Activated effector memory CD4-positive, alpha-beta T cell treated with Interleukin-2 at 50 U/mL for 16 hours (primary cell): ENCODE measurements around the gene STON1.
"Not testable (repeated sequence)": the region's sequence is repeated elsewhere in the genome, so short reads cannot be mapped to it uniquely, and the experiment has no call there.

Experiments
- DNase-seq: peaks from one replicate; pipeline ENCODE4 v3.0.0-alpha.2; 2020

Gene STON1, protein sequence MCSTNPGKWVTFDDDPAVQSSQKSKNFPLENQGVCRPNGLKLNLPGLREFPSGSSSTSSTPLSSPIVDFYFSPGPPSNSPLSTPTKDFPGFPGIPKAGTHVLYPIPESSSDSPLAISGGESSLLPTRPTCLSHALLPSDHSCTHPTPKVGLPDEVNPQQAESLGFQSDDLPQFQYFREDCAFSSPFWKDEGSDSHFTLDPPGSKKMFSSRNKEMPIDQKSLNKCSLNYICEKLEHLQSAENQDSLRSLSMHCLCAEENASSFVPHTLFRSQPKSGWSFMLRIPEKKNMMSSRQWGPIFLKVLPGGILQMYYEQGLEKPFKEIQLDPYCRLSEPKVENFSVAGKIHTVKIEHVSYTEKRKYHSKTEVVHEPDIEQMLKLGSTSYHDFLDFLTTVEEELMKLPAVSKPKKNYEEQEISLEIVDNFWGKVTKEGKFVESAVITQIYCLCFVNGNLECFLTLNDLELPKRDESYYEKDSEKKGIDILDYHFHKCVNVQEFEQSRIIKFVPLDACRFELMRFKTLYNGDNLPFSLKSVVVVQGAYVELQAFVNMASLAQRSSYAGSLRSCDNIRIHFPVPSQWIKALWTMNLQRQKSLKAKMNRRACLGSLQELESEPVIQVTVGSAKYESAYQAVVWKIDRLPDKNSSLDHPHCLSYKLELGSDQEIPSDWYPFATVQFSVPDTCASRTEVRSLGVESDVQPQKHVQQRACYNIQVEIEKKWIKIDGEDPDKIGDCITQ

GRCh38 chr2:48530033-48530811 lies at the start of gene STON1:
TSS of gene STON1 (plus strand) at chr2:48530154. CDS start at chr2:48580634, 50,480 bp downstream.
- DNase-seq: peak; percentile 19

GRCh38 chr2:48480526-48480925 lies 49.4 kb upstream of the STON1 start:
- DNase-seq: no peak

- DNase-seq: no peak
These were observed 47.6 kb upstream of the STON1 start for GRCh38 chr2:48482313-48482712.

DNA sequence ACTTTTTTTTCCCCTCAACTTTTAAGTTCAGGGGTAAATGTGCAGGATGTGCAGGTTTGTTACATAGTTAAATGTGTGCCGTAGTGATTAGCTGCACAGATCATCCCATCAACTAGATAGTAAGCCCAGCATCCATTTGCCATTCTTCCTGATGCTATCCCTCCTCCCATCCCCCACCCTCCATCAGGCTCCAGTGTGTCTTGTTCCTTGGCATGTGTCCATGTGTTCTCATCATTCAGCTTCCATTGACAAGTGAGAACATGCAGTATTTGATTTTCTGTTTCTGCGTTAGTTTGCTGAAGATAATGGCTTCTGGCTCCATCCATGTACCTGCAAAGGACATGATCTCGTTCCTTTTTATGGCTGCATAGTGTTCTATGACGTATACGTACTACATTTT lies 47.2 kb upstream of the STON1 start:
- no peak for DNase-seq

- no peak for DNase-seq
These were observed 46.4 kb upstream of the STON1 start for GRCh38 chr2:48483506-48483905.

GRCh38 chr2:48483916-48484315 lies 46.0 kb upstream of the STON1 start:
- DNase-seq: no peak

- no peak for DNase-seq
These were observed 41.4 kb upstream of the STON1 start for GRCh38 chr2:48488545-48488944.

DNA sequence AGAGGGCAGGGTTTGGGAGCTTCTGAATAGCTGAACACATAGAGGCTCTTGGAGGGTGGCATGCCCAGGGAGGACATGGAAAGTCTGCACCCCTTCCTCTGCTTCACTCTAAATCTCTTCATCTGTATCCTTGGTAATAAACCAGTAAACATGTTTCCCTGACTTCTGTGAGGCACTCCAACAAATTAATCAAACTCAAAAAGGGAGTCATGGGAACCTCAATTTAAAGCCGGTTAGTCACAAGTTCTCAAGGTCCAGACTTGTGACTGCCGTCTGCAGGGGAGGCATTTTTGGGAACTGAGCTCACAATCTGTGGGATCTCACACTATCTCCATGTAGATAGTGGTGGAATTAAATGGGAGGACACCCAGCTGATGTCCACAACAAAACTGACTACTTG lies 33.1 kb upstream of the STON1 start:
- DNase-seq: no peak

GRCh38 chr2:48504647-48505327 lies 25.2 kb upstream of the STON1 start:
- DNase-seq: no peak

- no peak for DNase-seq
These were observed 22.8 kb upstream of the STON1 start for GRCh38 chr2:48507111-48507510.

- DNase-seq: no peak
These were observed 21.4 kb upstream of the STON1 start for GRCh38 chr2:48508461-48509124.

DNA sequence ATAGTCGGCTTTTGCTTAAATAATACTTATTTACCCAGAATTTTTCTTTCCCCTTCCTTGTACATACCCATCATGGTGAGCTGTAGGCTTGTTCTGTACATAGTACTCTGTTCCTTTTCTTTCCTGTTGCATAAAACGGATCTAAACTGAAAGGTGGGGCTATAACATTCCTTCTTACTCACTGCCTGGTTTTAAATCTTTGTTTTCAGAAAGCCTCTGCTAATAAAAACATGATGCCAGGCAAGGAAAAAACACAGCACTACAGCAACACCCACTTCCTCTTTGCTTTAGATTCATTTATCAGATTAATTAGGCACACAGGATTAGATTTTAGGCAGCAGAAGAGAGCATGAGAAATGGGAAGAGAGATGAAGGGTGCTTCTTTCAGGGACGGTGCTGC lies 19.6 kb upstream of the STON1 start:
- DNase-seq: no peak

- no peak for DNase-seq
These were observed 18.0 kb upstream of the STON1 start for GRCh38 chr2:48511849-48512470.

- no peak for DNase-seq
These were observed 17.4 kb upstream of the STON1 start for GRCh38 chr2:48512571-48512970.

- no peak for DNase-seq
These were observed 15.5 kb upstream of the STON1 start for GRCh38 chr2:48514348-48515003.

DNA sequence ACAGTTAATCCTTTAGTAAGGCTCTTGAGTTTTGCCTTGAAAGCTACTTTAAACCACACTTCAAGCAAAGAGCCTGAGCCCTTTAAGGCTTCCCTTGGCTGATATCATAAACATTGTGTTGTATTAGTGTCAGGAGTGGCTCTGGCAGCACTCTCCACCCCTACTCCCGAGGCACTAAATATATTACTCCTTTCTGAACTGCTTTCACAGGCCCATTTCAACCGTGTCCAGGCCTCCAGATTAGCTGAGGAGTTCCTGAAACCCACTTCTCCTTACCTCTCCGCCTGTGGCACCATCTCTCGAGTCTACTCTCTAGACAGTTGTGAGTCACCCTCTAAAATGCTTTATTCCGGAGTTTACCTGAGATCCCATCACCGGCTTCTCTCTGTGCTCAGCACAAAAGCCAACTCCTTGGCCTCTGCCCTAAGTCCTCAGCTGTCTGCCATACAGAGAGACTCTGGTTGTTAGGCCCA lies 14.4 kb upstream of the STON1 start:
- DNase-seq: no peak

DNA sequence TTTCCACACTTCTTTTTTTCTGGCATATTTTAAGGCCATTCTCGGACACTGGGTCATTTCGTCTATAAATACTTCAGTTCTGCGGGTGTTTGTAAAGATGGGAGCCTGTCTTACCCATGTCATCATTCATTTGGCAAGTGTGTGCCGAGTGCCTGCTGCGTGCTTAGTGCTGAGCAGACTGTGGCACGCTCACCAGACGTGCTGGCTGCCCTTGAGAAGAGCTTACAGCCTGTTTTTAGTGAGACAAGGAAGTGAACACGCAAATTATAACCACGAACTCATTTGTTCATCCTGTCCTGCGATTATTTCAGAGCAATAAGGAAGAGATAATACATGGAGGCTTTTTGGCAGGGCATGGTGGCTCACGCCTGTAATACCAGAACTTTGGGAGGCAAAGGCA lies 10.4 kb upstream of the STON1 start:
- no peak for DNase-seq

DNA sequence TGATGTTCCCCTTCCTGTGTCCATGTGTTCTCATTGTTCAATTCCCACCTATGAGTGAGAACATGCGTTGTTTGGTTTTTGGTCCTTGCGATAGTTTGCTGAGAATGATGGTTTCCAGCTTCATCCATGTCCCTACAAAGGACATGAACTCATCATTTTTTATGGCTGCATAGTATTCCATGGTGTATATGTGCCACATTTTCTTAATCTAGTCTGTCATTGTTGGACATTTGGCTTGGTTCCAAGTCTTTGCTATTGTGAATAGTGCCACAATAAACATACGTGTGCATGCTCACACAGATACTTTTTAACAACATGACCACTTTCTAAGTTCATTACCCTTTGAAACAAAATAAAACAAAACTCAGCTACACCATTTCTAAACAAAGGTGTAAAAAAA lies 5.2 kb upstream of the STON1 start:
- not testable (repeated sequence) for DNase-seq

DNA sequence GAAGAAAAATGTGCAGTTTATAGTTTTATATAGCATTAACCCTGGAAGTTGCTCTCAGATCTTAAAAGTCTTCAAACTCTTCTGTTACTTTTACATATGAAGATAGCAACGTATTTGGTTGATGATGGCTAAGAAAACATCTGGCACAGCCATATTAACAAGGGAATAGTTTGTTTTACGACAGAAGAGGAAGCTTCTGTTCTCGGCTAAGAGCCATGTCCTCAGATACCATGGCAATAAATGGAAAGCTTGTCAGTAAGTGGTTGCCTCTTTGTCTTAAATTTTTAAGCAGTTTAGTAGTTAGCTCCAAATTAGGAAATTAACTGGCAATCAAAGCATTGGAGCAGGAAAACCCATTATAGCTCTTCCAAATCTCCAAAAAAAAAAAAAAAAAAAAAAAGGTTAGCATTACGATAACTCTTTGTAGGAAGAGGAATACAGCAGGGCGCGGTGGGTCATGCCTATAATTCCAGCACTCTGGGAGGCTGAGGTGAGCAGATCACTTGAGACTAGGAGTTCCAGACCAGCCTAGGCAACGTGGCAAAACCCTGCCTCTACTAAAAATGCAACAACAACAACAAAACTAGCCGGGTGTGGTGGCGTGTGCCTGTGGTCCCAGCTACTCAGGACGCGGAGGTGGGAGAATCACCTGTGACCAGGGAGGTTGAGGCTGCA lies 4.5 kb upstream of the STON1 start:
- DNase-seq: no peak

- no peak for DNase-seq
These were observed 2.6 kb upstream of the STON1 start for GRCh38 chr2:48527226-48527885.
